Measurements from ENCODE around the gene GPX6. TPM values are rescaled to one million over a fixed set of nuclear protein-coding genes. Genes with fewer than 3 reads are reported as not detected.

The GPX6 gene
- total and polyA plus RNA-seq, 4 donors = not detected

- H3K36me3 ChIP-seq (ENCODE audit: control insufficient read depth in 4 of 4, insufficient read depth in 3 of 4, low read depth in 1 of 4, low read length in 3 of 4) = no peaks in the 10 kb centered on the region
- TF ChIP-seq RAD21 (IDR thresholded peaks at IDR 0.05) (peak; percentile 28 to 53), FOXA1 (IDR thresholded peaks at IDR 0.05) (no peak), CTCF (IDR thresholded peaks at IDR 0.05; ENCODE audit: low read depth, low read length, missing input control) (peak; percentile 5)
- H3K4me1 ChIP-seq (ENCODE audit: control insufficient read depth in 4 of 4, insufficient read depth in 4 of 4, low read length in 3 of 4) = no peaks in the 10 kb centered on the region
- no peaks in the 10 kb centered on the region for H3K27me3 ChIP-seq (ENCODE audit: control insufficient read depth in 4 of 4, insufficient read depth in 4 of 4, low read length in 3 of 4)
- H3K27ac ChIP-seq (ENCODE audit: low read depth in 1 of 2, low read length in 2 of 2) = no peak overlapping the region
- 82% methylated on average over 7 of the region's 7 CpGs for WGBS
- DNase-seq (ENCODE audit: low spot score) = no peak
- H3K4me3 ChIP-seq (ENCODE audit: low read depth in 1 of 3, low read length in 3 of 3) = no peak overlapping the region
- H3K9ac ChIP-seq (ENCODE audit: low read depth in 1 of 2, low read length in 2 of 2) = no peak overlapping the region
- H3K9me3 ChIP-seq (ENCODE audit: control insufficient read depth in 4 of 4, low read length in 3 of 4) = no peaks in the 10 kb centered on the region
Measured at GRCh38 chr6:28531479-28532128, 16.0 kb upstream of the GPX6 start.

- 42% methylated on average over 1 of the region's 1 CpG for WGBS
- no peaks in the 10 kb centered on the region for H3K4me1 ChIP-seq (ENCODE audit: control insufficient read depth in 4 of 4, insufficient read depth in 4 of 4, low read length in 3 of 4)
- H3K27me3 ChIP-seq (ENCODE audit: control insufficient read depth in 4 of 4, insufficient read depth in 4 of 4, low read length in 3 of 4) = peaks cover 0 to 5% (median under 1%) of the 10 kb centered on the region in 4 donors
Measured at GRCh38 chr6:28530777-28531176, 15.2 kb upstream of the GPX6 start.

More at GRCh38 chr6:28530777-28531176, 15.2 kb upstream of the GPX6 start:
- no peaks in the 10 kb centered on the region for H3K36me3 ChIP-seq (ENCODE audit: control insufficient read depth in 4 of 4, insufficient read depth in 3 of 4, low read depth in 1 of 4, low read length in 3 of 4)
- H3K9ac ChIP-seq (ENCODE audit: low read depth in 1 of 2, low read length in 2 of 2) = no peak overlapping the region
- H3K4me3 ChIP-seq (ENCODE audit: low read depth in 1 of 3, low read length in 3 of 3) = no peak overlapping the region
- no peak overlapping the region for H3K27ac ChIP-seq (ENCODE audit: low read depth in 1 of 2, low read length in 2 of 2)
- DNase-seq (ENCODE audit: low spot score) = no peak
- no peaks in the 10 kb centered on the region for H3K9me3 ChIP-seq (ENCODE audit: control insufficient read depth in 4 of 4, low read length in 3 of 4)
- TF ChIP-seq TAF1 (conservative IDR thresholded peaks at IDR 0.05) (no peak), RAD21 (IDR thresholded peaks at IDR 0.05) (no peak), SP1 (IDR thresholded peaks at IDR 0.05) (no peak), HNF4G (IDR thresholded peaks at IDR 0.05) (no peak), EGR1 (IDR thresholded peaks at IDR 0.05; ENCODE audit: low read depth in 2 of 2) (no peak), GABPA (IDR thresholded peaks at IDR 0.05 in 1 of 2, conservative IDR thresholded peaks at IDR 0.05 in 1 of 2) (no peak), CTCF (IDR thresholded peaks at IDR 0.05; ENCODE audit: low read depth, low read length, missing input control) (no peak), HNF4A (conservative IDR thresholded peaks at IDR 0.05) (no peak), FOXA2 (IDR thresholded peaks at IDR 0.05) (no peak), RXRA (IDR thresholded peaks at IDR 0.05) (no peak), JUND (IDR thresholded peaks at IDR 0.05) (no peak), YY1 (IDR thresholded peaks at IDR 0.05) (no peak), NR2F2 (IDR thresholded peaks at IDR 0.05) (no peak), ATF3 (IDR thresholded peaks at IDR 0.05) (no peak), FOXA1 (IDR thresholded peaks at IDR 0.05) (no peak)
- TF ChIP-seq, protein P1, sequence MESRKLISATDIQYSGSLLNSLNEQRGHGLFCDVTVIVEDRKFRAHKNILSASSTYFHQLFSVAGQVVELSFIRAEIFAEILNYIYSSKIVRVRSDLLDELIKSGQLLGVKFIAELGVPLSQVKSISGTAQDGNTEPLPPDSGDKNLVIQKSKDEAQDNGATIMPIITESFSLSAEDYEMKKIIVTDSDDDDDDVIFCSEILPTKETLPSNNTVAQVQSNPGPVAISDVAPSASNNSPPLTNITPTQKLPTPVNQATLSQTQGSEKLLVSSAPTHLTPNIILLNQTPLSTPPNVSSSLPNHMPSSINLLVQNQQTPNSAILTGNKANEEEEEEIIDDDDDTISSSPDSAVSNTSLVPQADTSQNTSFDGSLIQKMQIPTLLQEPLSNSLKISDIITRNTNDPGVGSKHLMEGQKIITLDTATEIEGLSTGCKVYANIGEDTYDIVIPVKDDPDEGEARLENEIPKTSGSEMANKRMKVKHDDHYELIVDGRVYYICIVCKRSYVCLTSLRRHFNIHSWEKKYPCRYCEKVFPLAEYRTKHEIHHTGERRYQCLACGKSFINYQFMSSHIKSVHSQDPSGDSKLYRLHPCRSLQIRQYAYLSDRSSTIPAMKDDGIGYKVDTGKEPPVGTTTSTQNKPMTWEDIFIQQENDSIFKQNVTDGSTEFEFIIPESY (IDR thresholded peaks at IDR 0.05) = no peak
- TF ChIP-seq, protein P2, sequence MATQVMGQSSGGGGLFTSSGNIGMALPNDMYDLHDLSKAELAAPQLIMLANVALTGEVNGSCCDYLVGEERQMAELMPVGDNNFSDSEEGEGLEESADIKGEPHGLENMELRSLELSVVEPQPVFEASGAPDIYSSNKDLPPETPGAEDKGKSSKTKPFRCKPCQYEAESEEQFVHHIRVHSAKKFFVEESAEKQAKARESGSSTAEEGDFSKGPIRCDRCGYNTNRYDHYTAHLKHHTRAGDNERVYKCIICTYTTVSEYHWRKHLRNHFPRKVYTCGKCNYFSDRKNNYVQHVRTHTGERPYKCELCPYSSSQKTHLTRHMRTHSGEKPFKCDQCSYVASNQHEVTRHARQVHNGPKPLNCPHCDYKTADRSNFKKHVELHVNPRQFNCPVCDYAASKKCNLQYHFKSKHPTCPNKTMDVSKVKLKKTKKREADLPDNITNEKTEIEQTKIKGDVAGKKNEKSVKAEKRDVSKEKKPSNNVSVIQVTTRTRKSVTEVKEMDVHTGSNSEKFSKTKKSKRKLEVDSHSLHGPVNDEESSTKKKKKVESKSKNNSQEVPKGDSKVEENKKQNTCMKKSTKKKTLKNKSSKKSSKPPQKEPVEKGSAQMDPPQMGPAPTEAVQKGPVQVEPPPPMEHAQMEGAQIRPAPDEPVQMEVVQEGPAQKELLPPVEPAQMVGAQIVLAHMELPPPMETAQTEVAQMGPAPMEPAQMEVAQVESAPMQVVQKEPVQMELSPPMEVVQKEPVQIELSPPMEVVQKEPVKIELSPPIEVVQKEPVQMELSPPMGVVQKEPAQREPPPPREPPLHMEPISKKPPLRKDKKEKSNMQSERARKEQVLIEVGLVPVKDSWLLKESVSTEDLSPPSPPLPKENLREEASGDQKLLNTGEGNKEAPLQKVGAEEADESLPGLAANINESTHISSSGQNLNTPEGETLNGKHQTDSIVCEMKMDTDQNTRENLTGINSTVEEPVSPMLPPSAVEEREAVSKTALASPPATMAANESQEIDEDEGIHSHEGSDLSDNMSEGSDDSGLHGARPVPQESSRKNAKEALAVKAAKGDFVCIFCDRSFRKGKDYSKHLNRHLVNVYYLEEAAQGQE (IDR thresholded peaks at IDR 0.05) = no peak
- TF ChIP-seq, protein P3, sequence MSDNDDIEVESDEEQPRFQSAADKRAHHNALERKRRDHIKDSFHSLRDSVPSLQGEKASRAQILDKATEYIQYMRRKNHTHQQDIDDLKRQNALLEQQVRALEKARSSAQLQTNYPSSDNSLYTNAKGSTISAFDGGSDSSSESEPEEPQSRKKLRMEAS (IDR thresholded peaks at IDR 0.05) = no peak
